NCI-H2029 (cell line): Measurements from ENCODE around the gene AXIN2.
A peak's percentile ranks its signal among the peaks of the same experiment; 100 is the strongest.

Source experiments
- DNase-seq: peaks from one replicate; lab custom pipeline; 2025; lab: John Stamatoyannopoulos, UW

AXIN2 gene

DNA sequence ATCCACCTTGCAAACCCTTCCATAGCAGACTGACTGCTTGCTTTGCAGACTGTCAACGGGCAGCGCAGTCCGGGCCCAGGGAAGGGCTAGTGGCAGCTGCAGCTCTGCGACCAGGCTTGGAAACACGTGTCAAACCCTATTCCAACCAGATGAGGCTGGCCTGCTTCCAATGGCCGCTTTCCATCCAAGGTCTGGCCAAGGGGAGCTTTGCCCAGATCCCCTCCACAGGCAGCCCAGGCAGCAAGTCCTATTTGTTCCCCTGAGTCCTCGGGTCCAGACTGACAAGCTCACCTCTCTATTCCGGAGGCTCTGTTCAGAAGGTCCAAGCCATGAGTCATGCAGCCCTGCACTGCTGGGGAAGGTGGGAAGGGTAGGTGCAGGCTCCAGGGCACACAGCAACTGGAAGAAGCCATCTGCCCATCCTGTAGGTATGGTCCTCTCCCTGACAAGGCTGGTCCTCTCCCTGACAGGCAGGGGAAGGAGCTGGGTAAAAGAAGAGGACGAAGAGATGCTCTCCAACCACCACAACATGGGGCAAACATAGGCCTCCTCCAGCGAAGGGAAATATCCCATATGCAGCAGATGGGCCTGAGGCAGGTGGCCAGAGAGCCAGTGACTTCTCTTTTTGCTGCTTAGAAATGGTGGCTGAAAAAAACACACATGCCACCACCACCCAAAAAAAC is 22.6 kb upstream of the AXIN2 start:
- DNase-seq: no peak

DNA sequence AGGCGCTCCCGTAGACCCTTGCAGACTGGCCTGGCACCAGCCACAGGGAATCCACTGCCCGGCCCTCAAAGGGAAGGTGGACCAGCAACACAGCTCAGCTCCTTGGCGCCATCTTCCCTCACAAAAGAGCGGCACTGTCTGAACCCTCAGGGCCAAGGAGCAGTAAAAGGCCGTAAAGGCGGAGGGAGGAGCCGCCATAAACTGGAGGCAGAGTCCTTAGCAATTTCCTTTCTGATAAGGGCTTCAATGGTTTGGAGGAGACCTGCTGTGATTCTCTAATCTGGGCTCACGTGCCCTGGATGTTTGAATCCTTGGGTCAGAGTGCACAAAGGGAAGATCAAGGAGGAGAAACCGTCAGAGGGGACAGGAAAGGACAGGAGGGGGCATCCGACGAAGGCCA is 15.5 kb upstream of the AXIN2 start:
- DNase-seq: no peak

DNA sequence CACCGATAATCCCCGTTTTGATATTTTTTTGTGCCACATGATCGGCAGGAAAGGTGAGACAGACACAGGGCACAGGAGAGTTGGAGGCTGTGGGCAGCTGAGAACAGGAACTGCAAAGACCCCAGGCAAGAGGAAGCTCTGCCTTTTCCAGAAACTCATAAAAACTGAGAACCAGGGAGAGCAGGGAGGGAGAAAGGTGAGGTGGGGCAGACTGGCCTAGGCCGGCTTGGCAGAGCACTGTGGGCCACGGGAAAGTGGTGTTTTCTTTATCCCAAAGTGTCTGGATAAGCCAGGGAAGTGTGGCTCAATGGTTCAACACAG is 11.8 kb upstream of the AXIN2 start:
- no peak for DNase-seq

DNA sequence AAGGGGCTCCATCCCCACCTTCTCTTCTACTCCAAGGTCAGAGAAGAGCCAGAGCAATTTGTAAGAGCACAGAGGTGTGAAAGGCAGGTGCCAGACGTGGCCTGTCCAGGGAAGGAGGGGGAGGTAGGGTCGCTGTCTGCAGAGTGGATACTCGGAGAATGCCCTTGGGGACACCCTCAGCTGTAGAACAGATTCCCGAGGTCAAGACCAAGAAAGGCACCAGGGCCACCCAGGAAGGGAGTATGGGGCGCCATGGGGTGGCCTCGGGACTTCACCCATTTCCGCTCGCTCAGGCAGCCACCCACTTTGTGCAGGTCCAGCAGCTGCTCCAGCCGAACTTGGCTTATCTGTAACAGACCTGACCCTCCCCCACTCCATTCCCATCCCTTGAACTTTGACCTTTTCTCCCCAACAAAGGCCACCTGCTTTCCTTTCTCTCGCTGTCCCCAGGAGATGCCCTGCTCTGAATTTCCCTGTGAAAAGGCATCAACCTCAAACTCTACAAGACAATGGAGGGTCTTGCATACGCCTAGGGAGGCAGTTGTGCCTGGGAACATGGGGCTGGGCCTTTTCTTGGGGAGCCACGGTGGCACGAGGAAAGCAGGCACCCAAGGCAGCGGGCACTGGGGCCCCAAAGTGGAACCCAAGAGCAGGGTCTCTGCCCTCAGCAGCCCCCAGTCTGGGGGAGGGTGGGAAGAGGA is 11.3 kb upstream of the AXIN2 start:
- DNase-seq: no peak

DNA sequence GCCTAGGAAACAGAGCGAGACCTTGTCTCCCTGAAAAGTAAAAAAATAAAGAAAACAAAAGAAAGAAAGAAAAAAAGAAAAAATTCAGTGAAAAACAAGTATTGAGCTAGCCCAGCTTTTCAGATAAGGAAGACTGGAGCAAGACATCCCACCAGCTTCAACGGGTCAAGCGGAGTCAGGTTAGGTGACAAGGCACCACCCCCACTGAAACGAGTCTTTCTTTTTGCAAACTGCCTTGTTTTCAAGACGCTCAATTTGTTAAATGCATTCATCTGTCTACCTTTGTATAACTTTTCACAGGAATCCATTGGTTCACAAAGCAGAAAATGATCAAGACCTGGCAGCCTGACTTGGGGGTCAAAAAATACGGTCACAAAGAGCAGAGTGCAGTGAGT is 10.7 kb upstream of the AXIN2 start:
- DNase-seq: no peak

DNA sequence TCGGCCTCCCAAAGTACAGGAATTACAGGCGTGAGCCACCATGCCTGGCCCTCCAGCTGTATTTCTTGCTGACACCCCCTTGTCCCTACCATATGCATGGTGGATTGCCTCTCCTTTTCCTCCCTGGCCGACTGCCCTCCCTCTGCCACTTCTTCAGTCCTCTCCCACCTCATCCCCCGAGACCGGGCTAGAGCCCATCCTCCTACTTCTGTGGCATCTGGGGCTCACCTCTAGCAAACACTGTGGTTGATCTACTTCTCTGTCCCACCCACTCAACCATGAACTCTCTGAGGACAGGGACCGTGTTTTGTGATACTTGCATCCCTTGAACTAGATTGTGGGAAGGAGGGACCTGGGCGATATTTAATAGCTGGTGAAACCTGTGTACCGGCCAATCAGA is 7.5 kb upstream of the AXIN2 start:
- DNase-seq: no peak

DNA sequence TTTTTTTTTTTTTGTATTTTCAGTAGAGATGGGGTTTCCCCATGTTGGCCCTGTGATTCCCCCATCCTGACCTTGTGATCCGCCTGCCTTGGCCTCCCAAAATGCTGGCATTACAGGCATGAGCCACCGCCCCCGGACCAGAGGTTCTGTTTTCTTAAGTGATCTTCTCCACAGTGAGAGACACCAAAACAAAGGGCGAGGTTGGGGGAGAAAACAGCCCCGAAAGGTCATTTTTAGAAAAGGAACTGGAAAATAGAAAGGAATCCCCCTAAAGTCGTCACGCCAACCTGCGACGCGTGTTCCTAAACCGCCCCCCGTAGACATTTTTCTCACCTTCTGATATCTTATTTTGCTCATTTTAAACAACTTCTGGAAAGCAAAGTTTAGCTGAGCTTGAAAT is 6.1 kb upstream of the AXIN2 start:
- no peak for DNase-seq

DNA sequence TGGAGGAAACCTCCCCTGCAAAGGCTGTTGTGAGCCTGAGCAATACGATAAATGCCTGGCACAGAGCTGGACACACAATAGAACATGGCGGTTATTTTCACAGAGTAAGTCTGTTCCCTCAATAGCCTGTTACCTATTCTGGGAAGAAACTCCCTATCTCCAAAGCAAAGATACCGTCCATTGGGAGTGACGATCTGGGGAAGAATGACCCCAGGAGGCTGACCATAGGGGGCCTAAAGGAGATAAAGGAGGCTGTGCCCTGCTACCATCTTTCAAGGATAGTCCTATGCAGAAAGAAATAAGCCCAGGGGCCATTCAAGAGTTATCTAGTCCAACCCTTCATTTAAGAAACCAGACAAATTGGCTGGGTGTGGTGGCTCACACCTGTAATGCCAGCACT is 4.1 kb upstream of the AXIN2 start:
- no peak for DNase-seq

DNA sequence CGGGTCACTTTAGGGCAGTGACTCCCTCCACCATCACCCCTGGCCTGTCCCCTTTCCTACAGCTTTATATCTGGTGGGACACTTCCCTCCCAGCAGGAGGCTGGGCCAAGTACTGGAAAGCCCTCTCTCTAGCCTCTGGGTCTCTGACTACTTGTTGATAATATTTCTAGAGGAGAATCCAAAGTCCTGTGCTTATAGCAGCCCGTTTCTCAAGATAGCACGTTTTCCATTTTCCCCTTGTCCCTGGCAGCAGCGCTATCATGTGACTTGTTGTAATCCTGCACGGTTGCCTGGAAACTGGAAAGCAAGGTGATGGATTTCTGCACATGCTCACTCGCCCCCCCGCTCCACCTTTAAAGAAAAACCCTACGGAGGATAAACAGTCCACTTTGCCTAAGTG is 3.3 kb upstream of the AXIN2 start:
- no peak for DNase-seq

DNA sequence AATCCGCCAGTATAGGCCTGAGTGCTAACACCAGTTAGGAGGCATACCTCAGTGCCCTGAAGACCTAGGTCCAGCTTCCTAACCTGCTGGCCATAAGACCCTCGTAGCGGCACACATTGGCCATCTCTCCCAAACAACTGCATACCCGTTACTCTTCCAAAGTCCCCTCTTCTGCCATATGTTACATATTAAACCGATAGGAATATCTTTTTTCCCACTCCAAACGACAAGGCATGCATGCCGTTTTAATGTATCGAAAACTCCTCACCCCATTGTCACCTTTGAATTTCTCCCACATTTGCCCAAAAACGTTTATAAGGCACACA is 721 bp upstream of the AXIN2 start:
- no peak for DNase-seq

DNA sequence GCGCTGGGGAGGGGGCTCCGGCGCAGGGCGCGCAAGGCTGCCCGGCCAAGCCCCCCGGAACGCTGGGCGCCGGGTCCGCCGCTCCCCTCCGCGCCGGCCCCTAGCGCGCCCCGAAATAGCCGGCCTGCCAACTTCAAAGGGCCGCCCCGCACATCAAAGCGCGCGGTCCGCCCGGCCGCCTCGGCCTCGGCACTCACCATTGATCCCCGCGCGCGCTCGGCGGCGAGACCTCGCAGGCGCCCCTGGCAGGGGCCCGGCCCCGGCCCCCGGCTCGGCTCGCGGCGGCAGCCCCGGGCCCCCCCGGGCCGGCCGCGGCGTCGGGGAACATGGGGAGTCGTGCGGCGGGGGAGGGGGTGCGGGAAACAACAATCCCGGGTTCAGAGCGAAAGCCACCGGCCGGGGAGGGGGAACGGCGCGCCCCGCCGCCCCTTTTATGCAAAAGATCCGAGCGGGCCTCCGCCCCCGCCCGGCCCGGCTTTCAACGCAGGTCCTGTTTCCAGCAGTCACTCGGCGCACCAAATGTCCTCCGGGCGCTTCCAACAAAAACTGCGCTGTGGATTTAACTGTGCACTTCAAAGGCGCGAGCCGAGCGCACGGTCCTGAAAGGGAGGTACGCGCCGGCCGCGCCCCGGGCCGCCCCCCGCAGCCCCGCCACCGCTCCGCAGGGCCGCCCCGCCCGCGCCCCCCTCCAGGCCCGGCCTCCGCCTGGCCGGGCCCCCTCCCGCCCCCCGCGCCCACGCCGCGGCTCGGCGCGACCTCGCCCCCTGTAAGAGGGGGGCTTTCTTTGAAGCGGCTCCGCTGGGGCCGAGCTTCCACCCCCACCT is 608 bp downstream of the AXIN2 start:
- peak; percentile 41 for DNase-seq

DNA sequence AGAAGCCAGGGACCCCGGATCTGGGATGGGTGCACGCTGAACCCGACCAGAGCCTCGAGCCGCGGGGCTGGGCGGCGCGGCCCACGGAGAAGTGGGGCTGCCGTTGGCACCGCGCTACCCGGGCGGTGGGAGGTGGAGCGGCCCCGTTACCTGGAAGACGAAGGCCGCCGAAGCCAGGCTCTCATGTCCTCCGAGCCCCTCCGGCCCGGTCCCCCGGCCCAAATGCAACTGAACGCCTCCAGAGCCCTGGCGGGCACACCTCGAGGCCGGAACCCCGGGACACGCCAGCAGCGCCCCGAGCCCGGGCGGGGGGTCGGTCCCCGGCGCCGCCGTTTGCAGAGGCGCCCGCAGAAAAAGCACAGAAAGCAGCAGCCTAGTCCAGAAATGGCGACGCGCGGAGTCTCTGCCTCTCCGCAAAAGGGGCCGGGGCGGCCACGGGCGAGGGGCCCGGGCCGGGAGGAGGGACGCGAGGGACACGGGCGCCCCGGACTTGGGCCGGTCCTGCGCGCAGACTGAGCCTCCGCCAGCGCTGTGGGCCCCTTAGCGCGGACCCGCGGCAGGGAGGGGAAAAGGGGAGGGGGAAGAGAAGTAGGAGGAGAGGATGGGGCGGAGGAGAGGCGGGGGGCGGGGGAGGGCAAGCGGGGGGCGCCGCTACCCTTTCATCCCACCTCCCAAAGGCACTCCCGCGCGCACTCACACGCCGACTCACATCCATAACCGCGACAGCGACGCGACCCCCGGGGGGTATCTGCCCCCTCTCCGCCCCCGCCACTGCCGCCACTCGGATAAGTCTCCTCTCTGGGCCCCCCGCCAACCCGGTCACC is 1.4 kb downstream of the AXIN2 start:
- no peak for DNase-seq

DNA sequence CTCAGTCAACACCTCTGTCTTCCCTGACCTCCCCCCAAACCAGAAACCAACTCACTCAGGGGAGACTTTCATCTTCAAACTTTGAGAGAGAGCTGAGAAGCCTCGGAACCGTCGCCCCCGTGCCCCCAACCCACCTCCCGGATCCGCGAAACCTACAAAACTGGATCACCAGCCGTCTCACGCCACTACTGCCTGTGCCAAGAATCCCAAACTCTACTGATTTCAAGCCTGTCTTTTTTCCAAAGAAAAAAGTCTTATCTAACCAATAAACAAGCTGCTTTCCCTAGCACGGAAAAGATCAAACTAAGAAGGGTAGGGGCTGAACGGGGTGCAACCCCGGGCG is 2.0 kb downstream of the AXIN2 start:
- DNase-seq: no peak

DNA sequence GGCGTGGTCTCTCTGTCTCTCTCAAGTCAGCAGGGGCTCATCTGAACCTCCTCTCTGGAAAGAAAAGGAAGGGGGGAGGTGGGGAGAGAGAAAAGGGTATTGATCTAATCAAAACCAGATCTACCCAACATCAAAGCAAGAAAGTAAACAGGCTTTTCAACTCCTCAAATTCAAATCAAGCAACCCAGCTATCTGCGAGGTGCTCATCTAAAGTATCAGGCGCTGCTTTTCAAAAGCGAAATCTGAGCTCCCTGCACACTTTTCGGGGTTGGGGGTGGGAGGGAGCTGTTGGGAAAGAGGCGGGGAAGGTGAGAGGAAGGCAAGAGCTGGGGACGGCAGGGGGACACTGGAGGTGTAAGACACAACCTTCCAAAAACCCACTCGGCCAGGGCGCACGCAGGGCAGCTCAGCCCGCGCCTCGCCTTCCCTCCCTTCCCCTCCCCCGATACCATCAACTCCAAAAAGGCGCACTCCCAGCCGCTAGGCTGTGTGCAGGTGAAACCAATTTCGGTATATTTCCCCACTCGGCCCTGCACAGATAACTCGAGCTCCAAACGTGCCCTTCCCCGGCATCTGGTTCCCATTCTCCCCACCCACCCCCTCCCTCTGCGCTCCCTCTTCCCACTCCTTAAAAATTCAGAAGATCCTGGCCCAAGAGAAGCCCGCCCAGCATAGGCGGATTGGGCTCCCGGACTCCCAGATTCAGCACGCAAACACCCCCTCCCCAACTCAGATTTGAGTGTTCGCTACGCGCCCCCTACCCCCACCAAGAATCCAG is 2.6 kb downstream of the AXIN2 start:
- no peak for DNase-seq

DNA sequence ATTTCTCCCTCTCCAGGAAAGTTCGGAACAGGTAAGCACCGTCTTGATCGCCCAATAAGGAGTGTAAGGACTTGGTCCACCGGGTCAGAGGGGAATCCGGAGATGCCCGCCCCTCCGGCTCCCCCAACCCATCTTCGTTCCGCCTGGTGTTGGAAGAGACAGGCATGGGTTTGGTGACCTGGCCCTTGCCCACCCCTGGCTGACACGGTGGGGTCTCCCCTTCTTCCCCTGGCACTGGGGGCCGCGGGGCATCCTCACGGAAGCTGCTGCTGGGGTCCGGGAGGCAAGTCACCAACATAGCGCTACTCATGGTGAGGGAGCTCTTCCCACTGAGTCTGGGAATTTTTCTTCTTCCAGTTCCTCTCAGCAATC is 3.2 kb downstream of the AXIN2 start:
- no peak for DNase-seq

DNA sequence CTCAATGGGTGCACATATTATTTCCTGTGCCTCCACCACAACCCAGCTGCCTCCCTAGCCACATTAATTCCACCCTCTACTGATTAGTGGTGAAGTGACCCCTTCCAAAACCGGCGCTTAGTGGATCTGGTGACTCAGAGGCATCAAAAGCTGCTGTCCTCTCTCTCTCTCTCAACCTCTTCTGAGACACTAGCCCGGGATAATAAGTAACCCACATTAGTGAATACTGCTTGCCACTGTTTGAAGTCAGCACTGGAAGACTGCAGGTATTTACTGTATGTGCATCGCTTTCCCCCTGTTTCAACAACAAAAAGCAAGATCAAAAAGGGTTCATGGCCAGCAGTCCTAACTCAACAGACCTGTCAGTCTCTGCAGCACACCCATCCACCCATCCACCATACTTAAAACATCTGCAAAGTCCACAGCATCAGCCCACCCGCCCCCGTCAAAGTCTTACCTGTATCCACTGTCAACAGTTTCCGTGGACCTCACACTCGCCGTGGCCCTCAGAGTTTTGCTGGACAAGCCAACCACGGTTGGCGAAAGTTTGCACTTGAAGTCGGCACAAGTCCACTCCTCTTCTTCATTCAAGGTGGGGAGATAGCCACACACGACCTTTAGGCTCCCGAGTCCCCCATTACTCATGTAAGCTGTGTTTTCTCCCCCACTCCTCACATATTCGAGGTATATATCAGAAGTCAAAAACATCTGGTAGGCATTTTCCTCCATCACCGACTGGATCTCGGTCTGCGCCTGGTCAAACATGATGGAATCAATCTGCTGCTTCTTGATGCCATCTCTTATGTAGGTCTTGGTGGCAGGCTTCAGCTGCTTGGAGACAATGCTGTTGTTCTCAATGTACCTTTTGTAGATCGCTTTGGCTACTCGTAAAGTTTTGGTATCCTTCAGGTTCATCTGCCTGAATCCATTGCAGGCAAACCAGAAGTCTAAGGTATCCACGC is 3.8 kb downstream of the AXIN2 start:
- DNase-seq: no peak

DNA sequence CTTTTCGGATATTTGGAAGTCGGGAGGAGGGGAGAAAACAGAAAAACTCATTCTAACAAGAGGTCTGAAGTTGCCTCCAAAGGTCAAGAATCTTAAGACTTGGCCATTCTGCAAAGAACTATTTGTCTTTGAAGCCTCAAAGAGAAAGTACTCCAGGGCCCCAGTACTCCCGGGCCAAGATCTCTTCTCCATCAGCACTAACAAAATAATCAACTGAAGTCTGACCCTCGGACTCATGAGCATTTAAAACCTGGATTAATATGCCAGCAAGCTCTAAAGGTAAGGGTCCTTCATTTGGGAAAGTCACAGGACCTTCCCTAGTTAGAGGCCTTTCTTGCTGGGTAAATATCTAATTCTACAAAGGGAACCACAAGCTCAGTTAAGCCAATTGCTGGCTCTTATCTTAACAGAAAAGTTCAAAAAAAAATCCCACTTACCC is 4.5 kb downstream of the AXIN2 start:
- DNase-seq: no peak

DNA sequence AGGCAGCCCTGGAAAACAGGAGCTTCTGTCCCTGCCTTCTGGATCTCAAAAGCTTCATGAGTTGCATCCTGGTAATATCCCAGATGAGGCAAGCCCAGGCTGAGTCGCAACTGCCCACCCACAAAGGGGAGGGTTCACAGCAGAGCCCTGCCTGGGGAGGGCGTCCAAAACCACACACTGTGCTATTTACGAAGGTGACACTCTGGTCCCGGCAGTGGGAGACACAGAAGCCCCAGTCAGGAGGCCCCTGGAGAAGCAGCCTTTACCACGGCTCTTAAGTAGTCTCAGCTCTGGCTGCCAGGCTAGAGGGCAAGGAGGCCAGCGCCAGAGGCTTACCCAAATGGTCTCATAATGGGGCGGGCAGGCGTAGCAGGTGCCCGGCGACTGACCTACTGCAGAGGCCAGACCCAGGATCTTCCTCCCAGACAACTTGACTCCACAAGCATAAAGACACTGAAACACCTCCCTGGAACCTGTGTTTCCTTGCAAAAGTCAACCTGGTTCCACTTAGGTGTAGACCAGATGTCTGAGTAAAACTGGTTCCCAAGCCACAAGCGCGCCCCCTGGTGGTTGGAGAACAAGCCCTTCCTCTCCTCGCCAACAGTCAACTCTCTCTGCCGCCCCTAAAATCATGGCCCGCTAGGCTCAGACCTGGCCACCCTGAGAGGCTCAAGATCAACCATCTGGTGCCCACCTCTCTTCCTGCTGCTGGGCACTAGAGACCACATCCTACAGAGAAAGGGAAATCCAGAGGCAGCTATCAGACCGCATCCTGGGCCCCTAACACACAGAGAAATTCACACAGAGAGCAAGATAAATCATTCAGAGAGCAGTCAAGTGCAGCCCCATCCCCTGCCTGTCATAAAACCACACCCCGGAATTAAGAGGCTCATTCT is 5.2 kb downstream of the AXIN2 start:
- peak; percentile 31 for DNase-seq

DNA sequence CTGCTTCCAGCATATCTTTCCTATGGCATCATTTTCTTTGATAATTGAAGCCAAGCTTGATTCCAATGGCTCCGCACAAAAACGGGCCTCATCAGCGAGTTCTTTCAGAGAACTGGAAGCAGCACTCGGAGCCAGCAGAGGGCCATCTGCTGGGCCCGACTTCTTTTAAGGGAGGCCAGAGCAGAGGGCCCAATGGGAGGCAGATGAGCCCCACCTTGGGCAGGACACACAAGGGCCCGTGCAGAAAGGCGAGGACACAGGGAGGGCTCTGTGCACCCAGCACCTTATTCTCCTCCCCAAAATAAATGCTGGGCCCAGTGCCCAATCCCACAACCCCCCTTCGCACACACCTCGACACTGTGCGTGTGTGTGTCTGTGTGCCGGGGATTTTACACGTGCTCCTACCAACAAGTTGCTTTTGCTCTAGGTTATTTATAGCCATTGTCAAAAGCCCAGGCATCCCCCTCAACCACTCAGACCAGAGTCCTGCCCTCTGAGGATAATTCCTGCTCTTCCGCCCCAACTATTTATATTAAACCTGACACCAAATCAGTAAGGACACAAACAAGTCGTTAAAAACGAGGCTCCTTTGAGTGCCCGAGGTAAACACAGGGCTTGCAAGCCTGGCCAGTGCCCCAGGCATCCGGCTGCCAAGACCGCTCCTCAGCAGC is 6.8 kb downstream of the AXIN2 start:
- DNase-seq: peak; percentile 87
